Lower lobe of right lung (tissue), 2 donors: ENCODE data around the gene CBX1. TPM values are rescaled to one million over a fixed set of nuclear protein-coding genes. Genes with fewer than 3 reads are reported as not detected.

Experiments
- ATAC-seq, 2 donors: fragments of 200-7000 bp; cut with Tn5 transposase; one replicate each; pipeline ENCODE4 v1.9.1; 2020 to 2022; ENCODE audit warnings: mild to moderate bottlenecking in 2 of 2, moderate library complexity in 2 of 2
- DNase-seq: peaks from one replicate; pipeline ENCODE4 v3.0.0-alpha.2; 2020
- H3K27ac ChIP-seq: fragments of 200-600 bp; one replicate; pipeline ENCODE4 v1.8.0; 2022
- H3K27me3 ChIP-seq: fragments of 200-600 bp; one replicate; pipeline ENCODE4 v1.8.0; 2022; ENCODE audit warnings: low read depth
- H3K36me3 ChIP-seq: fragments of 200-600 bp; one replicate; pipeline ENCODE4 v1.8.0; 2022; ENCODE audit warnings: mild to moderate bottlenecking
- H3K4me1 ChIP-seq: fragments of 200-600 bp; one replicate; pipeline ENCODE4 v1.8.0; 2022
- H3K4me3 ChIP-seq: fragments of 200-600 bp; one replicate; pipeline ENCODE4 v1.8.0; 2022; ENCODE audit warnings: mild to moderate bottlenecking
- H3K9me3 ChIP-seq: fragments of 200-600 bp; one replicate; pipeline ENCODE4 v1.8.0; 2022
- CTCF ChIP-seq: fragments of 200-600 bp; IDR thresholded peaks from one replicate; pipeline ENCODE4 v1.8.0; 2022; ENCODE audit warnings: antibody characterized with exemption, mild to moderate bottlenecking
- intact Hi-C: fragments of 100-400 bp; cut with DNase I; formaldehyde crosslinking; loops from one replicate; pipeline ENCODE4 v1.11.0; 2022
- total RNA-seq: library from RNA; stranded (reverse); fragmentation: NEBNext Ultra II Directional; extraction: Animal tissue kit (Norgen Biotek cat#: 25700); gene quantifications from one replicate; pipeline ENCODE4 v1.2.1, GENCODE V29; 2021
- donor health status: DM: no; HTN: yes; CAD: no; lungs with severe emphysema.

CBX1 gene
- total RNA-seq, 1 donor from 2014 or later: 30.7 TPM

- intact Hi-C loops: no loop called here
- Histone ChIP-seq H3K27ac (no peak overlapping the region), H3K36me3 (no peaks in the 10 kb centered on the region), H3K9me3 (no peaks in the 10 kb centered on the region), H3K27me3 (no peaks in the 10 kb centered on the region), H3K4me3 (no peak overlapping the region), H3K4me1 (no peaks in the 10 kb centered on the region)
- no peak for ATAC-seq
- no peak for DNase-seq
- TF ChIP-seq CTCF: no peak
These were observed 33.7 kb upstream of the CBX1 start for GRCh38 chr17:48134912-48135480.

GRCh38 chr17:48132385-48132784 is 31.1 kb upstream of the CBX1 start:
- H3K27ac ChIP-seq: no peak overlapping the region
- intact Hi-C loops: no loop called here
- TF ChIP-seq CTCF: no peak
- DNase-seq: no peak
- no peaks in the 10 kb centered on the region for H3K36me3 ChIP-seq
- no peaks in the 10 kb centered on the region for H3K4me1 ChIP-seq
- ATAC-seq: peak in 1 of 2 donors; percentile 27
- no peak overlapping the region for H3K4me3 ChIP-seq
- H3K9me3 ChIP-seq: no peaks in the 10 kb centered on the region
- no peaks in the 10 kb centered on the region for H3K27me3 ChIP-seq

GRCh38 chr17:48131216-48131824 is 30.0 kb upstream of the CBX1 start:
- DNase-seq (no peak), ATAC-seq (peak; percentile 87 to 90)
- no peak overlapping the region for H3K4me3 ChIP-seq
- peak; percentile 80 for TF ChIP-seq CTCF
- intact Hi-C loops: no loop called here
- no peaks in the 10 kb centered on the region for H3K27me3 ChIP-seq
- H3K4me1 ChIP-seq: no peaks in the 10 kb centered on the region
- H3K9me3 ChIP-seq: no peaks in the 10 kb centered on the region
- H3K36me3 ChIP-seq: no peaks in the 10 kb centered on the region
- H3K27ac ChIP-seq: no peak overlapping the region

GRCh38 chr17:48129981-48130380 is 28.7 kb upstream of the CBX1 start:
- H3K9me3 ChIP-seq: no peaks in the 10 kb centered on the region
- intact Hi-C loops: no loop called here
- no peak for TF ChIP-seq CTCF
- no peak overlapping the region for H3K27ac ChIP-seq
- H3K36me3 ChIP-seq: peaks cover 7% of the 10 kb centered on the region
- DNase-seq (no peak), ATAC-seq (no peak)
- no peaks in the 10 kb centered on the region for H3K4me1 ChIP-seq
- no peaks in the 10 kb centered on the region for H3K27me3 ChIP-seq
- no peak overlapping the region for H3K4me3 ChIP-seq

GRCh38 chr17:48128400-48128799 is 27.1 kb upstream of the CBX1 start:
- intact Hi-C loops: no loop called here
- Histone ChIP-seq H3K27ac (no peak overlapping the region), H3K4me3 (no peak overlapping the region), H3K4me1 (no peaks in the 10 kb centered on the region), H3K9me3 (no peaks in the 10 kb centered on the region), H3K27me3 (no peaks in the 10 kb centered on the region), H3K36me3 (peaks cover 18% of the 10 kb centered on the region)
- DNase-seq: no peak
- no peak for TF ChIP-seq CTCF
- no peak for ATAC-seq
